Panc1 (cell line): ENCODE measurements around the gene LTBP3. TPM values are rescaled to one million over a fixed set of nuclear protein-coding genes. Genes with fewer than 3 reads are reported as not detected.

Experiments
- ATAC-seq: fragments of 200-7000 bp; cut with Tn5 transposase; 2 replicates; pipeline ENCODE4 v1.9.1; 2020; ENCODE audit warnings: mild to moderate bottlenecking, moderate library complexity
- BruUV-seq: library from RNA; stranded (reverse); fragments of 400-500 nt; replicated peaks from 2 replicates; lab custom pipeline; 2021; lab: Mats Ljungman, UMichigan
- CTCF ChIA-PET: fragments of 300-600 bp; sonication (Branson Sonifier 250); formaldehyde crosslinking; loops from one replicate; lab custom pipeline; 2022; ENCODE audit warnings: antibody characterized with exemption; lab: Charles Lee
- POLR2A ChIA-PET: fragments of 300-600 bp; sonication (Branson Sonifier 250); formaldehyde crosslinking; loops from one replicate; lab custom pipeline; 2022; ENCODE audit warnings: antibody characterized with exemption; lab: Charles Lee
- DNase-seq: peaks from one replicate; pipeline ENCODE4 v3.0.0-alpha.2; 2010; ENCODE audit warnings: low read depth, low spot score
- H3K27ac ChIP-seq: 2 replicates; pipeline ENCODE4 v1.5.1; 2011; ENCODE audit warnings: mild to moderate bottlenecking, low read length, inconsistent platforms
- H3K27me3 ChIP-seq: fragments of 200-500 bp; sonication (Bioruptor generic); 2 replicates; pipeline ENCODE4 v1.6.0; 2014; ENCODE audit warnings: low read length, inconsistent platforms; ENCODE audit not compliant: control insufficient read depth, insufficient read depth
- H3K36me3 ChIP-seq: fragments of 200-500 bp; sonication (Bioruptor generic); 2 replicates; pipeline ENCODE4 v1.5.1; 2014; ENCODE audit warnings: inconsistent platforms, mild to moderate bottlenecking, low read length, moderate library complexity; ENCODE audit not compliant: control insufficient read depth, insufficient read depth
- H3K4me1 ChIP-seq: 2 replicates; pipeline ENCODE4 v1.5.1; 2011; ENCODE audit warnings: inconsistent platforms, mild to moderate bottlenecking, low read length, moderate library complexity; ENCODE audit not compliant: control insufficient read depth, insufficient read depth
- H3K4me3 ChIP-seq, 2 experiments: 2 replicates each; pipeline ENCODE4 v1.5.1; 2011 to 2012; ENCODE audit warnings: low read depth in 2 of 2, low read length in 2 of 2, mild to moderate bottlenecking in 2 of 2, inconsistent platforms in 1 of 2, moderate library complexity in 1 of 2
- H3K9me3 ChIP-seq: fragments of 200-500 bp; sonication (Bioruptor generic); 2 replicates; pipeline ENCODE4 v1.5.1; 2014; ENCODE audit warnings: low read depth, mild to moderate bottlenecking, inconsistent platforms, low read length, moderate library complexity; ENCODE audit not compliant: control insufficient read depth, insufficient read depth
- CTCF ChIP-seq: fragments of 450-650 bp; IDR thresholded peaks from 2 replicates; pipeline ENCODE4 v1.5.1; 2017; ENCODE audit warnings: mild to moderate bottlenecking
- POLR2AphosphoS5 ChIP-seq: IDR thresholded peaks from 2 replicates; pipeline ENCODE4 v1.6.1; 2012; ENCODE audit warnings: mild to moderate bottlenecking, low read depth, low read length, moderate library complexity
- SIN3A ChIP-seq: IDR thresholded peaks from 2 replicates; pipeline ENCODE4 v1.6.1; 2012; ENCODE audit warnings: low read depth, mild to moderate bottlenecking, low read length, moderate library complexity, borderline replicate concordance; ENCODE audit not compliant: insufficient read depth
- TCF7L2 ChIP-seq: IDR thresholded peaks from 2 replicates; pipeline ENCODE4 v1.6.1; 2011; ENCODE audit warnings: mild to moderate bottlenecking, low read depth, low read length, inconsistent platforms
- in situ Hi-C: cut with HindIII; loops from 2 replicates; pipeline ENCODE4 v1.10.0; 2016; ENCODE audit warnings: low sequenced_read_pairs, low pct_unique_long_range_greater_than_20kb
- intact Hi-C: fragments of 100-400 bp; cut with micrococcal nuclease; formaldehyde crosslinking; loops from one replicate; pipeline ENCODE4 v1.10.0; 2022; ENCODE audit not compliant: unreplicated experiment
- total RNA-seq: library from RNA; stranded (reverse); gene quantifications from one replicate; pipeline ENCODE4 v1.2.1, GENCODE V29; 2021; ENCODE audit not compliant: unreplicated experiment
- TF ChIP-seq, protein P1 (sequence below), 2 experiments: IDR thresholded peaks; 2 replicates each; pipeline ENCODE4 v1.6.1; 2011 to 2012; ENCODE audit warnings: low read depth in 2 of 2, control low read depth in 1 of 2, low read length in 1 of 2, mild to moderate bottlenecking in 1 of 2, moderate library complexity in 1 of 2; ENCODE audit not compliant: insufficient read depth in 1 of 2

Gene LTBP3
- total RNA-seq, 1 experiment from 2014 or later: 133 TPM

- H3K4me3 ChIP-seq: peak overlapping the region; percentile 78 to 99
- peak overlapping the region; percentile 100 for H3K27ac ChIP-seq
- peak; percentile 80 for ATAC-seq
- H3K27me3 ChIP-seq: no peaks in the 10 kb centered on the region
- H3K9me3 ChIP-seq: no peaks in the 10 kb centered on the region
- TF ChIP-seq CTCF (no peak), SIN3A (peak; percentile 94; the same call in 1 of the 2 replicates), POLR2AphosphoS5 (peak; percentile 99), TCF7L2 (peak; percentile 77; the same call in 1 of the 2 replicates)
- TF ChIP-seq, protein P1, sequence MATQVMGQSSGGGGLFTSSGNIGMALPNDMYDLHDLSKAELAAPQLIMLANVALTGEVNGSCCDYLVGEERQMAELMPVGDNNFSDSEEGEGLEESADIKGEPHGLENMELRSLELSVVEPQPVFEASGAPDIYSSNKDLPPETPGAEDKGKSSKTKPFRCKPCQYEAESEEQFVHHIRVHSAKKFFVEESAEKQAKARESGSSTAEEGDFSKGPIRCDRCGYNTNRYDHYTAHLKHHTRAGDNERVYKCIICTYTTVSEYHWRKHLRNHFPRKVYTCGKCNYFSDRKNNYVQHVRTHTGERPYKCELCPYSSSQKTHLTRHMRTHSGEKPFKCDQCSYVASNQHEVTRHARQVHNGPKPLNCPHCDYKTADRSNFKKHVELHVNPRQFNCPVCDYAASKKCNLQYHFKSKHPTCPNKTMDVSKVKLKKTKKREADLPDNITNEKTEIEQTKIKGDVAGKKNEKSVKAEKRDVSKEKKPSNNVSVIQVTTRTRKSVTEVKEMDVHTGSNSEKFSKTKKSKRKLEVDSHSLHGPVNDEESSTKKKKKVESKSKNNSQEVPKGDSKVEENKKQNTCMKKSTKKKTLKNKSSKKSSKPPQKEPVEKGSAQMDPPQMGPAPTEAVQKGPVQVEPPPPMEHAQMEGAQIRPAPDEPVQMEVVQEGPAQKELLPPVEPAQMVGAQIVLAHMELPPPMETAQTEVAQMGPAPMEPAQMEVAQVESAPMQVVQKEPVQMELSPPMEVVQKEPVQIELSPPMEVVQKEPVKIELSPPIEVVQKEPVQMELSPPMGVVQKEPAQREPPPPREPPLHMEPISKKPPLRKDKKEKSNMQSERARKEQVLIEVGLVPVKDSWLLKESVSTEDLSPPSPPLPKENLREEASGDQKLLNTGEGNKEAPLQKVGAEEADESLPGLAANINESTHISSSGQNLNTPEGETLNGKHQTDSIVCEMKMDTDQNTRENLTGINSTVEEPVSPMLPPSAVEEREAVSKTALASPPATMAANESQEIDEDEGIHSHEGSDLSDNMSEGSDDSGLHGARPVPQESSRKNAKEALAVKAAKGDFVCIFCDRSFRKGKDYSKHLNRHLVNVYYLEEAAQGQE (IDR thresholded peaks at IDR 0.05; ENCODE audit: insufficient read depth in 1 of 2, low read depth in 2 of 2, low read length in 1 of 2): peak in 1 of 2 experiments; percentile 70; a peak in 1 of 4 replicates
- BruUV-seq: no TSS peak
- ChIA-PET POLR2A (interaction anchor here (0.6 to 15.9 kb wide), 17 partner anchors 9 to 361 kb away, joined by 3 to 818 read pairs (median 8); partner anchors contain the start of genes FAM89B and NEAT1), CTCF (interaction anchor here (0.6 to 1.4 kb wide), 5 partner anchors 11 to 31 kb away, joined by 4 to 6 read pairs (median 5); no protein-coding TSS in a partner anchor)
- intact Hi-C loops (no loop called here), in situ Hi-C loops (loop anchor here (5.0 kb wide), 1 partner anchor 75 kb away; the partner anchor contains the start of gene NEAT1)
- peaks cover 54% of the 10 kb centered on the region for H3K4me1 ChIP-seq
- DNase-seq: no peak
- peaks cover 29% of the 10 kb centered on the region for H3K36me3 ChIP-seq
Observed at GRCh38 chr11:65497141-65498041, 60.8 kb downstream of the LTBP3 start.

DNA sequence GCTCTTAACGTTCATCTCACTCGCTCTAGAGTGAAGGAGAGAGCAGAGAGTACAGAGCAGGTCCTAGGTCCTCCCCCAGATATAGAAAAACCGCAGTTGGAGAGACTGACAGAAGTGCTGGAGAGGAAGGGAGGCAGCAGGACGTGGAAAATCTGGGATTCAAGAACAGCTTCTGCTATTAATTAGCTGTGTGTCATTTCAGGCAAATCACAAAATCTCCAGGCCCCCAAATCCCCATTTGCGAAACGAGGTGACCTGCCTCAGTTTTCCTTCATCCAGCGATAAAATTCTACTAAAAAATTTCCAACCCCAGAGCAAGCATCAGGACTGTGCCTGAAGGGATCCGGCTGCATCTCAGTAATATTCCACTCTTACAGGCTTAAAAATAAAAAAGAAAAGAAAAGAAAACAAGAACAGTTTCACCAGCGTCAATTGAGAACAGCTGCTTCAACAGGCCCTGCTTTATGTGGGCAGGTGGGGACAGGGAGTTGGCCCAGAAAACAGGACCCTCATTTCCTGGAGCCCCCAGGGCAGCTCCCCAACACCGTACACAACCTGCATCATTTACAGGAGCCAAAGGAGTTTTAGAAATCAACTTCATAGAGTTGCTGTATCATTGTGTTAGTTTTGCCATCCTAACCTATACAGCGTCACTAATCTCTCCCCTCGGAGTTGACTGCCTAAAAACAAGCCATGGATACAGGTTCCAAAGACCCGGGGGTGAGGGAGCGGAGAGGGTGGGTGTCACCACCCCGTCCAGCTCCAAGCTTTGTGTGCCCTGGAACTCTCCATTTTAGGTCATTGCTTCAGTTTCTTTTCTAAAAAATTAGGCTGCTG is 61.6 kb downstream of the LTBP3 start:
- in situ Hi-C loops: loop anchor here (5.0 kb wide), 1 partner anchor 74 kb away; the partner anchor contains the start of gene NEAT1
- ChIA-PET CTCF (interaction anchor here (1.1 to 1.4 kb wide), 2 partner anchors 17 to 25 kb away, joined by 5 read pairs; no protein-coding TSS in a partner anchor), POLR2A (interaction anchor here (0.6 to 15.9 kb wide), 11 partner anchors 7 to 113 kb away, joined by 3 to 818 read pairs (median 8); partner anchors contain the start of gene NEAT1)
- intact Hi-C loops: no loop called here
- TF ChIP-seq POLR2AphosphoS5 (no peak; the same call in 1 of the 2 replicates), SIN3A (no peak), CTCF (no peak), TCF7L2 (no peak)
- TF ChIP-seq, protein P1 (IDR thresholded peaks at IDR 0.05; ENCODE audit: insufficient read depth in 1 of 2, low read depth in 2 of 2, low read length in 1 of 2): no peak
- H3K27ac ChIP-seq: peak overlapping the region; percentile 100
- peak overlapping the region; percentile 19 to 39 for H3K4me3 ChIP-seq
- ATAC-seq: peak; percentile 5; the same call in 1 of the 2 replicates
- no peak for DNase-seq
- H3K36me3 ChIP-seq: peaks cover 21% of the 10 kb centered on the region
- H3K4me1 ChIP-seq: peaks cover 63% of the 10 kb centered on the region
- no peaks in the 10 kb centered on the region for H3K9me3 ChIP-seq
- BruUV-seq: TSS peak; percentile 95
- no peaks in the 10 kb centered on the region for H3K27me3 ChIP-seq
